ENCODE measurements around the gene GADD45B.
"Not testable (repeated sequence)": the region's sequence is repeated elsewhere in the genome, so short reads cannot be mapped to it uniquely, and the experiment has no call there.

Gene GADD45B

DNA sequence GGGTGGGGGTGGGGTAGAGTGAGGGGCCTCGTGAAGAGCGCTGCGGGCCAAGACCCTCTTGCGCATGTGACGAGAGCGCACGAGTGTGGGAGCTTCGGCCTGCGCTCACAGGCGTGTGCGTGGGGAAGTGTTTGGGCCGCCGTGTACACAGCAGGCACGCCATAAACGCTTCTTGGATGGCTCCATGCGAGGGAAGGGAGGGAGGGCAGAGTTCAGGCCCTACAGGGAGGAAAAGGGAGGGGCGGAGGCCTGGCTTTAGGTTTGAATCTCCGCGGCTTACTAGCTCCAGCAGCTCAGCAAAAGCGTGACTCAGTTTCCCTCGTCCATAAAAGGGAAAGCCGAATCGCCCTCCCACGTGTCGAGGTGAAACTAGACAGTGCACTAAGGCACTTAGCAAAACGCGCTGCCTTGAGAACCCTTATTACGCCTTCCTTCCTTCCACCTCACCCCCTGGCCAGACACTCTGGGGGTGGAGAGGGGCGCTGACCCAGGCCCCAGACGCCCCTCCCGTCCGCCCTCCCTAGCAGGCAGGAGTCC, 12.5 kb downstream of the GADD45B start:
- DNase-seq (ENCODE audit: low spot score) = no peak

DNA sequence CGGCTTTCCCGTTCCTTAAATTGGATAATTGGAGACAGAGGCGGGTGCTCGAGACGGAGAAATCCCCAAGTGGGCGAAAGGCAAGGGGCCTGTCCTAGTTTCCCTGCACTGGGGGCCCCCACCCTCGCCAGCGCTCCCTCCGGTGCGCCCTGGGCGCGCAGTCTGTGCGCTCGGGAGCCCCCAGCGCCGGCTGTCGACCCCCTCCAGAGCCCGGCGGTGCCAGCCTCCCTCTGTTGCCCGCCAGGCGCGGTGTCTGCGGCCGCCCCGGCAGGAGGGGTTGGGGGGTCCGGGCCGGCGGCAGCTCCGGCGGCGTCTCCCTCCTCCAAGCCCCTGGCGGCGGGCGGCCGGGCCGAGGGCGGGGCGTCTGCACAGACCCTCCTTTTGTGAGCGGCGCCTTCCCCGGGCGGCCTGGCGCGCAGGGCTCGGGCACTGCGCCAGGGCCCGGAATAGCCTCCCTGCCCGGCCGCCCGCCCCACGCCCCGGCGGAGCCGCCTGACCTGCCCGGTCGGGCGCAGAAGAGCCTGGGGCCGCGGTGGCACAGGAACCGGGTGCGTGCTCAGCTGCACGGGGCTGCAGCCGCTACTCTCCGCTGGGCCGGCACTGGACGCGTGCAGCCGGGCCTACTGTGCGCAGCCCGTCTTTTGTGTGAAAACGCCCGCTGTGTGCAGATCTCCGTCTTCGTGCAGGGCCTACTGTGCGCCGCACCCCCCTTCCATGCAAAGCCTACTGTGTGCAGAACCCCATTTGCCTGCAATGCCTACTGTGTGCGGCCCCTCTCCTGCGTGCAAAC, 13.2 kb downstream of the GADD45B start:
- peak; percentile 59 for DNase-seq (ENCODE audit: low spot score)

DNA sequence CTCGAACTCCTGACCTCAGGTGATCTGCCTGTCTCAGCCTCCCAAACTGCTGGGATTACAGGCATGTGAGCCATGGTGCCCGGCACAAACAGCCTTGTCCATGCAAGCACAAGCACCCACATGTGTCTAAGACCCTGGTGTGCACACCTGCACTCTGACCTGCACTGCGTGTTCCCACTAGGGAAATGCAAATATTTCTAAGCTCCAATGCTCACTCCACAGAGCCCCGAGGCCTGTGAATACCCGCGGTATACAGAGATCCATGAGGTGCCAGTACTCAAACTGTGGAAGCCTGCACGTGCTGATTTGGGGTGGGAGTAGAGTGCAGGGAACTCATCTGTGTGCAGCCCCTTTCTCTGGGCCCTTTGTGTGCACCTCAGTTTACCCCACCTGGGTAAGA, 14.7 kb downstream of the GADD45B start:
- no peak for DNase-seq (ENCODE audit: low spot score)

DNA sequence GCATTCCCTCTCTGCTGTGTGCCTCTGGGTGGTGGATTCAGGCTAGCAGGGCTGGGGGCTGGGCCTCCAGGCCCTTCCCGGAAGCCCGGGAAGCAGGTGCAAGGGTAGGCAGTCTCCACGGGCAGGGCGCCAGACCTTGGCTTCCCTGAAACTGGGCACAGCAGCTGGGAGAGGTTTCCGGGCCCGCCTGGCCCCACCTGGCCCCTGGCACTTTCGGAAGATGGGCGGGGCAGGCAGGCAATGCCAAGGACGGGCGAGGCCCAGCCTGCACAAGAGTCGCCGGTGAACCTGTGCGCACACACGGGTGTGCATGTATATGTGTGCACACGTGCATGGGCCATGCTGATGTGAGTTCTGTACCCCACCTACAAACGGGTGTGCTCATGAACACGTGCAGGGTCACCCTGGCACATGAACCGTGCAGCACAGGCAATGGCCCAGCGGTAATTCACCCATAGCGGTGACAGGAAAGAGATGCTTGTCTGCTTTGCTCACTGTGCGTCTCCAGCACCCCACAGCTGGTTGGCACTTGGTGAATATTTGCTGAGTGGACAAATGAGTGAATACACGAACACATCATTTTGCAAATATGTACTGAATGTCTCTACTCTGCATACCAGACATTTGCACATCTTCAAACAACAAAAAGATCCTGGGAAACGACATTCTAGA, 15.3 kb downstream of the GADD45B start:
- DNase-seq (ENCODE audit: low spot score) = no peak

DNA sequence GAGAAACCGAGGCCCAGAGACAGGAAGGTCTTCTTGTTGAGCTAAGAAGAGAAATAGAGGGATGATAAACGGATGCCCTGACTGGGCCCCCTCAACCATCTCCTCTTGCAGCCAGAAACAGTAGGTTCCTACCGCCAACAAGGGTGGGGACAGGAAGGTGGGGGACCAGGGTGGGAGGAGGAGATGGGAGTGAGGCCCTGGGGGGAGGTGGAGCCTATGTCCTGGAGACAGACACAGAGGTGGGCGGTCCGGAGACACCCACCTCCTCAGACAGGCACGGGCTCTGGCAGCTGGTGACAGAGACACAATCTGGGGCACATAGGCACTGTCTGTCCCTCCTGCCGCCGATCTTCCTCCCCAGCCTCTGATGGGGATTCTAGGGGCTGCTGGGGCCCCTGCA, 16.9 kb downstream of the GADD45B start:
- DNase-seq (ENCODE audit: low spot score) = no peak

DNA sequence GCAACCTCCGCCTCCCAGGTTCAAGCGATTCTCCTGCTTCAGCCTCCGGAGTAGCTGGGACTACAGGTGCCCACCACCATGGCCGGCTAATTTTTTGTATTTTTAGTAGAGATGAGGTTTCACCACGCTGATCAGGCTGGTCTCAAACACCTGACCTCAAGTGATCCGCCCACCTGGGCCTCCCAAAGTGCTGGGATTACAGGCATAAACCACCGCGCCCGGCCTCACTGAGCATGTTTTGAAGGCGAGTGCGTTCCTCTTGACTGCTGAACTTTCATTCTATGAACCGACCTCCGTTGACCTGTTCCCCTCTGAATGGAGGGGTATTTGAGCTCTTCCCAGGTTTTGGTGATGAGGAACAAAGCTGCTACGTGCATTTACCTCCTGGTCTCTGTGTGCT, 17.5 kb downstream of the GADD45B start:
- DNase-seq (ENCODE audit: low spot score) = not testable (repeated sequence)

DNA sequence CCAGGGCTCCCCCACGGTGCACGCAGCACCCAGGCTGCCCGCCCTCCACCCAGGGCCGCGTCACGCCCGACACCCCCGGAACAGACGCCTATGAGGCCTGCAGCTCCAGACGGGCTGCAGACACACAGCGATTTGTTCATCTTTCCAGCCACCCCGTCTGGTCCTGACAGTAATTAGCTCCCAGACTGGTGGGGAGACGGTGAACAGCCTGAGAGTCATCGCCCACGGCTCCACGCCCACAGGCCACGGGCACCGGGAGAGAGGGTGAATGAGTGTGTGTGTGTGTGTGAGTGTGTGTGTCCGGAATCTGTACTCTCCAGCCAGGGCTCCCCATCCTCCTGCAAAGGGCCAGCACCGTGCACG, 18.1 kb downstream of the GADD45B start:
- no peak for DNase-seq (ENCODE audit: low spot score)

DNA sequence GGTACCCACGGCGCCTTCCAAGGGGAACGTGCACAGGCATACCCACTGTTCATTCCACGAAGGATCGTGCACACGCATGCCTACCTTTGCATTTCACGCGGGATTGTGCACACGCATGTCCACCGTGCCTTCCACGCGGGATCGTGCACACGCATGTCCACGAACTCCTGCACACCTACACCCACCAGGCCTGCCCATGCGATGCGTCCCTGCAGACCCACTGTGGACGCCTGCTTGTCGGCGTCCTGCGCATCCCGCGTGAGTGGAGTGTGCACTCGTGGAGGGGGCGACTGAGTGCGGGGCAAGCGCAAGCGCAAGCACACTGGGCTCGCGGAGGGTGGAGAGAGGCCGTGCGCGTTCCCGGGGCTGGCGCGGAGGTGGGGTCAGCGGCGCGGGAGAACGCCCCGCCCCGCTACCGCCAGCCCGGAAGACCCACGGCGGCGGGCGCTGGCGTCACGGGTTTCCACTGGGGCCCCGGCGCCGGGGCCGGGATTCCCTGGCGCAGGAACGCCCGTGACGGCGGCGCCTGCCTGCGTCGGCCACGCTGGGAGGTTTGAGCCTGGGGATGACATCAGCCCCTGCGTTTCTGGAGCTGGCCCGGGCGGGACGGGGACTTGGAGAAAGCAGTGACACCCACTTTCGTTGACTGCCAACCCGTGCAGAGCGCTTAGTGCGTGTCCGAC, 18.7 kb downstream of the GADD45B start:
- no peak for DNase-seq (ENCODE audit: low spot score)

DNA sequence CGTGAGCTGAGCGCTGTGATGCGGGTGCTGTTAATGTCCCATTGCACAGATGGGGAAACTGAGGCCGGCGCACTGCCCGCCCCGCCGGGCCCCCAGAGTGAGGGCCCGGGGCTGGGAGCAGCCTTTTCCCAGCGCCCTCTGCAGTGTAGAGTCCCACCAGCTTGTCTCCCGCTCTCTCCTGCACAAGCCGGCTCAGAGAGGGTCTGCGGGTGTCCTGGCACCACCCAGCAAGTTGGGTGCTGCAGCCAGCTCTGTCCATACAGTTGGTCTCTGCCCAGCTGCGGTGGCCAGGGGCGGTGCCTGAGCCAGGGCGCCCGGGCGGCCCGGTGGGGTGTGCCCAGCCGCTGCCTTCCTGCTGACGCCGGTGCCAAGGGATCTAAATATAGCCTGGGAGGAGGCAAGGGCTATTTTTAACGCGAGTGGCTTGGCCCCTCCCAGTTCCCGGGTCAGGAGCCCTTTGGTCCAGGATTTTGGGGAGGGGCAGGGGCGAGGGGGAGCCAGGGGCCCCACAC, 19.3 kb downstream of the GADD45B start:
- peak; percentile 80 for DNase-seq (ENCODE audit: low spot score)

DNA sequence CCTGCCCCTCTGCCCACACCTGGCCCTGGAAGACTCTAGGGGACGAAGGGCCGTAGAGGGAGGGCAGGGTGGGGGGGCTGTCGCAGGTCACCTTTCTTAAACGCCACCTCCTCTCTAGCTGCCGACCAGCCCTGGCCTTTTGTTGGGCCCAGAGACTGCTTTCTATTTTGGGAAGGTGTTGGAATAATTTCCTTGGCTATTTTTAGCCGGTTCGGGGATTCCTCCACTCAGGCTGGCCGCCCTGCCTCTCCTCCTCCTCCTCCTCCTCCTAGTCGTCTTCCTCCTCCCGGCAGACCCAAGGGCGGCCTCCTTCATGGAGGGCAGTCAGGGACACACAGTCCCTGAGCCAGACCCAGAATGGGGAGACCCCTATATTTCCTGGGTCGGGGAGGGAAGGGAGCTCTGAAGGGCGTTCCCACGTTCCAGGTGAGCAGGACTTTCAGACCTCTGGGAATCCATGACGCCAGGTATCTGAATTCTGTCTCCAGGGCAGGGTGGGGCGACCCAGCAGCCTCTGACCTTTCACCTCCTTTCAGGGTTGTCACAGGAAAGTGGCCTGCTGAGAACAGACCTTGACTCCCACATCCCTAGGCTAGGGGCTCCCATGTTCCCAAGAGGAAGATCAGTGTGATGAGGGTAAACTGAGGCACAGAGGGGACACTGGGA, 19.9 kb downstream of the GADD45B start:
- no peak for DNase-seq (ENCODE audit: low spot score)

DNA sequence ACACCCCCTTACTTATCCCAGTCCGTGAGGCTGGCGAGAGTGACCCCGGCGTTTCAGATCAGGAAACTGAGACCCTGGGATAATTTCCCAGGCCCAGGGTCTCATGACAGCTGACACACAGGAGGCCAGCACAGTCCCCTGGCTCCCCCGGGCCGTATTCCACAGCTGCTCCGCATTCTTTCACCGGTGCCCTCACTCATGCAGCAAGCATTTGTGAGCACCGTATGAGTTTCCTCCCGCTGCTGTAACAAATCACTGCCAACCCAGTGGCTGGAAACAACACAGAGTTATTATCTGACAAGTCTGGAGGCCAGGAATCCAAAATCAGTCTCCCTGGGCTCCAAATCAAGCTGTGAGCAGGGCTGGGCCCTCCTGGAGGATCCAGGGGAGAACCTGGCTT, 21.3 kb downstream of the GADD45B start:
- no peak for DNase-seq (ENCODE audit: low spot score)

DNA sequence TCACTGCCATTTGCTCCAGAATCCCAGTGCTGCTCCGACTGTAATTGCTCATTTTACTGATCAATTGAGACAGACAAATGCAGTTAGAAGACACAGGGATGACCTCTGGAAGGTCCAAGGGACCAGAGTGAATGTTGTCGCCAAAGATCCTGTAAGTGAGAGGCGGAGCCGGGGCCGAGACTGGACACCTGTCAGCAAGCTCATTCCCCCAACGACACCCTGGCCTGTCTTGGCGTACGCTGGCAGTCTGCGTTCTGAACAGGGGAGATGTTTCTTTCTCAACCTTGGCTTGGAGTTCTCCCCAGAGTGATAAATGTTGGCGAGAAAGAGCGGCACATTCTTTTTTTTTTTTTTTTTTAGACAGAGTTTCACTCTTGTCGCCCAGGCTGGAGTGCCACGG, 24.2 kb downstream of the GADD45B start:
- DNase-seq (ENCODE audit: low spot score) = no peak

DNA sequence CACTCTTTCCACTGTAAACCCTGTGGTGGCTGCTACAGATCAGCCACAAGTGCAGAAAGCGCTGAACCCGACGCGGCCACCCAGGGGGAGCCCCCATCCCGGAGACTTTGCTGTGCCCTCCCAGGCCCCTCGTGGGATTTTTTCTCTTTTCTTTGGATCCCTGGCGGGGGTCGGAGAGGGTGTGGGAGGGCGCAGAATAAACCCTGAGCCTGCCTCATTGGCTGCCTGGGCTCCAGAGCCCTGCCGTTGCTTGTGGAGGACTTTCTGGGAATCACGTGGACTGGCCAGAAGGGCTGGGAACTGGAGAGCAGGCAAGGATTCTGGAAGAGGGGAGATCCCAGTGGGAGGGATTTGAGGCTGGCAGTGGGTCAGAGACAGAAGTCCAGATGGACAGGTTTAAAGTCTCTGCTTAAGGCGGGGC, 24.9 kb downstream of the GADD45B start:
- DNase-seq (ENCODE audit: low spot score) = no peak

DNA sequence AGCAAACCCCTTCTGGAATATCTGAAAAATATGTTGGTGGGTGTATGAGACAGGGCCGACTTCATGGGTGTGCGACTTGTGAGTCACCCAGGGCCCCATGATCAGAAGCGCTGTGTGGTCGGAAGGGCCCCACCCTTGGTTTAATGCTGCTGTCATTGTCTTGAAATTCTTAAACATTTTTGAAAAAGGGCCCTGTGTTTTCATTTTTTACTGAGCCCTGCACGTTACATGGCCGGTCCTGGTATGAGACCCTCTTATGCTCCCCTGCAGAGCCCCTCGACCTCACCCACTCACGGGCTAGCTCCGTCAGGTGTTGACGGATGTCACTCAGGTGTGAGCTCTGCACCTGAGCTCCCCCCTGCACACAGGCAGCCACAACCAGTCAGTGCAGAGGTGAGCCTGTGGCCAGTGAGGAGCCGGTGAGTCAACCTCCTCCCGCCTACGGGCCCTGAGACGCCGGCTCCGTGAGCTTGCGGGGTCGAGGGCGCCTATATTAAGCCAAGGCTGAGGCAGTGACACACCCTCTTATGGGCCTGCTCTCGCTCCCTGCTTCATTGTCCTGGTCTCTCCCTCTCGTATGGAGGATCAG, 27.7 kb downstream of the GADD45B start:
- peak; percentile 70 for DNase-seq (ENCODE audit: low spot score)

DNA sequence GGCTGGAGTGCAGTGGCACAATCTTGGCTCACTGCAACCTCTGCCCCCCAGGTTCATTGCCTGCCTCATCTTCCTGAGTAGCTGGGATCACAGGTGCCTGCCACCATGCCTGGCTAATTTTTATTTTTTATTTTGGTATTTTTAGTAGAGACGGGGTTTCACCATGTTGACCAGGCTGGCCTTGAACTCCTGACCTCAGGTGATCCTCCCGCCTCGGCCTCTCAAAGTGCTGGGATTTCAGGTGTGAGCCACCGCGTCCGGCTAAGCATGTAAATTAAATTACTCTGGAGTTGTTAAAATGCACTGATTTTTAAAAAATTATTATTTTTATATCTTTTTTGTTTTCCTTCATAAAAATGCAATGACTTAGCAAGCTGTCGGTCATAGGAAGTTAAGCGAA, 30.7 kb downstream of the GADD45B start:
- not testable (repeated sequence) for DNase-seq (ENCODE audit: low spot score)

DNA sequence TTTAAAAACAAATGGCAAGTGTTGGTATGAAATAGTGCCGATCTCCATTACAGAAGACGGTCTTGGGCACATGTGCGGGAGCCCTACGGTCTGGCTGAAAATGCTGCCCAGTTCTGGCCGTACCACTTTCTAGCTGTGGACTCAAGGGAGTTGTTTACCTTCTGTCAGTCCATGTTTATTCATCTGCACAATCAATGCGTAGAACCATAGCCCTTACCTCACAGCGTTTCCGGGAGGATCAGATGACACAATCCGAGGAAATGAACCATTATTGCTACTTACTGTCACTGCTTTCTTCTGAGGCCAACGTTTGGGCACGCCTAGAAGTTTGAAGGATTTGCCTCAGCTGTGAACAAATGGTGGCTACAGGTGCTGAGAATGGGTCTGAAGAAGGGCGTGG, 31.2 kb downstream of the GADD45B start:
- DNase-seq (ENCODE audit: low spot score) = no peak

DNA sequence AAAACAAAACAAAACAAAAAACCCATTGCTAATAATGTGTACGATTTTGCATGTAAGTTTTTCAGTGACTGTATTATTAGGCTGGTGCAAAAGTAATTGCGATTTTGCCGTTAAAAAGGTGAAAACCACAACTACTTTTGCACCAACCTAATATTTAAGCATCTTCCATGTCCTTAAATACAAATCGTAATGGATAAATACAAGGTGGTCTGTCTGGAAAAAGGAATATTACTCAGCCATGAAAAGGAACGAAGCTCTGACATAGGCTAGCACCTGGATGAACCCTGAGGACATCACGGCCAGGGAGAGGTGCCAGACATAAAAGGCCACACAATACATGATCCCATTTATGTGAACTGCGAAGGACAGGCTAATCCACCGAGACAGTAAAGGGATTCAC, 33.2 kb downstream of the GADD45B start:
- DNase-seq (ENCODE audit: low spot score) = no peak

DNA sequence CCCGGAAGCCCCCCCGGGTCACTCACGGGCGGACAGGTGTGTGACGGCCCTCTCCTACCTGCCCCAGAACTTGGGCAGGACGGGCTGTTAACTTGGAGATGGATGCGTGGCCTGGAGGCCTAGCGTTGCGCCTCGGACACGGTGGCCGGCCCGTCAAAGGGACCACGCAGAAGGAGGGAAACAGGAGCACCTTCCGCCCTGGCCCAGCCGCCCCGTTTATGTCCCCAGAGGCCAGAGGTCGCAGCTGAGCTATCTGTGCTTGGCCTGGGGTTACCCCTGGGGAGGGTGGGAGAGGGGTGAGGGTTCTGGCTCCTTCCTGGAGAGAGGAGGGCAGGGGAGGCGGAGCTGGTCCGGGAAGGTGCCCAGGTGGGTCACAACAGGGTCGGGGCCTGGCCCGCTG, 35.6 kb downstream of the GADD45B start:
- no peak for DNase-seq (ENCODE audit: low spot score)

DNA sequence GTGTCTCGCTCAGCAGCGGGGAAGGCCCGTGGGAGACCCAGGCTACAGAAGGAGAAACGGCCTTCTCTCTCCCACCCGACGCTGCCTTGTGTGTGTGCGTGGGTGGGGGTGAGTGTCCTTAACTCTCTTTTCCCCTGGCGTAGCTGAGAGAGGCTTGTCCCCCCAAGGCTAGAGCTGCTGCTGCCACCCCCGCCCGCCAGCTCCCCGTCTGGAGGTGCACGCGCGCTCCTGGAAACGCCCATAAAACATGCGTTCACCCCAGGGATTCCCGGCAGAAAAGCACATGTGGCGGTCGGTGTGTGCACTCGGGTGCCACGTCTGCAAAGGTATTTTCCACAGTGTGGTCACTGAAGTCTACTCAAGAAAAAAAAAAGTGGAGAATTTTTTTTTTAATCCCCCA, 36.1 kb downstream of the GADD45B start:
- DNase-seq (ENCODE audit: low spot score) = no peak

DNA sequence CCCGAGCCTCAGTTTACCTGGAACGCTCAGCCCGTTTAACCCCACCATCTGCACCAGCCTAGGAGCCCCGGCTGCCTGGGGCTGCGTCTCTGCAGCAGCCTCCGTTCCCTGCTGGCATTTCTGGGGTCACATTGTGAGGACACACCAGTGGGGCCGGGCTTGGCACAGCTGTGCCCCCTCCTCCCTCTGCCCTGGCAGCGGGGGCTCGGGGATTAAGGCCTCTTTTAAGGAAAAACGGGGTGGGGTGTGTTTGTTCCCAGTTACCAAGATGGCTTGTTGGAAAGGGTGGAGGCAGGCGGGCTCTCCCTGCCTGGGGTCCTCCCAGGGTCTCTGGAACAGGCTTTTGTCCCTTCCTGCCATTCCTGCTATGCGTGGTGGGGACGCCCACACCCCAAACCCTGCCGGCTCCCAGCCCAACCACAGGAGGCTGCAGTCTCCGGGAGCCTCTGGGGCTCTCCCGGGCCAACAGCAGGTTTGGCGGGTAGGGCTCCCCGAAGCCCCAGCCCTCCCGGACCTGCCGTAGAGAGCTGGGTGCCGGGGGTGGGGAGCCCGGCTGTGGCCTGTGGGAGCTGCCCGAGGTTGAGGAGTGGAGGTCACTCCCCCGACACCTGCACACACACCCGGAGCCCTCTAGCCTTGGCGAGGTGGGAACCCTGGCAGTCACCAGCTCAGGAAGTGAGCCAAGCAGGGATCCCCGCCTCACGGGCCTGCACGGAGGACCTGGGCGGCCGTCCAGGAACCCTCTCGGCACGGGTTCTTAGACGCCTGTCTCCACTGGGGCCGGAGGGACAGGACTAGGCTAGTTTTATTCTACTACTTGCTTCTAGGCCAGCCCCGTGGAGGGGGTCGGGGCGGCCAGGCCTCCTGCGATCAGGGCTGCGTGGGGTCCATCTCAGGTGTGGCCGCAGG, 36.9 kb downstream of the GADD45B start:
- DNase-seq (ENCODE audit: low spot score) = no peak
